HFF-Myc (cell line): Measurements from ENCODE around the gene KLHL11.

Source experiments
- DNase-seq: peaks from one replicate; pipeline ENCODE4 v3.0.0-alpha.2; 2011; ENCODE audit warnings: low read depth; ENCODE audit errors: extremely low read depth
- H3K4me3 ChIP-seq: replicated peaks from 2 replicates; pipeline ENCODE4 v1.5.1; 2011; ENCODE audit warnings: low read depth, mild to moderate bottlenecking, control low read depth, low read length
- TF ChIP-seq, protein P1 (sequence below): IDR thresholded peaks from 2 replicates; pipeline ENCODE4 v1.5.1; 2012; ENCODE audit warnings: mild to moderate bottlenecking, low read depth, low read length, control low read depth; ENCODE audit errors: missing control alignments

KLHL11 gene

DNA sequence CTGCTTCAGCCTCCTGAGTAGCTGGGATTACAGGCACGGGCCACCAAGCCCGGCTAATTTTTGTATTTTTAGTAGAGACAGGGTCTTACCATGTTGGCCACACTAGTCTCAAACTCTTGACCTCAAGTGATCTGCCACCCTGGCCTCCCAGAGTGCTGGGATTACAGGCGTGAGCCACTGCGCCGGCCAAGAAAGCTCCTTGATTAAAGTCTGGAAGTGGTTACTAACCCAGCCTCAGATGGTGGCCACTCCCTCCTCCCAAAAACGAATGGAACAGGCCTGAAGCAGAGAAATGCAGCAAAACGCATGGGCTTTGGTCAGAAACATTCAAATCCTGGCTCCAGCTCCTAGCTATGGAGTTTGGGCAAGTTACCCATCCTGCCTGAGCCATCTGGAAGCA is 41.1 kb downstream of the KLHL11 start:
- TF ChIP-seq, protein P1, sequence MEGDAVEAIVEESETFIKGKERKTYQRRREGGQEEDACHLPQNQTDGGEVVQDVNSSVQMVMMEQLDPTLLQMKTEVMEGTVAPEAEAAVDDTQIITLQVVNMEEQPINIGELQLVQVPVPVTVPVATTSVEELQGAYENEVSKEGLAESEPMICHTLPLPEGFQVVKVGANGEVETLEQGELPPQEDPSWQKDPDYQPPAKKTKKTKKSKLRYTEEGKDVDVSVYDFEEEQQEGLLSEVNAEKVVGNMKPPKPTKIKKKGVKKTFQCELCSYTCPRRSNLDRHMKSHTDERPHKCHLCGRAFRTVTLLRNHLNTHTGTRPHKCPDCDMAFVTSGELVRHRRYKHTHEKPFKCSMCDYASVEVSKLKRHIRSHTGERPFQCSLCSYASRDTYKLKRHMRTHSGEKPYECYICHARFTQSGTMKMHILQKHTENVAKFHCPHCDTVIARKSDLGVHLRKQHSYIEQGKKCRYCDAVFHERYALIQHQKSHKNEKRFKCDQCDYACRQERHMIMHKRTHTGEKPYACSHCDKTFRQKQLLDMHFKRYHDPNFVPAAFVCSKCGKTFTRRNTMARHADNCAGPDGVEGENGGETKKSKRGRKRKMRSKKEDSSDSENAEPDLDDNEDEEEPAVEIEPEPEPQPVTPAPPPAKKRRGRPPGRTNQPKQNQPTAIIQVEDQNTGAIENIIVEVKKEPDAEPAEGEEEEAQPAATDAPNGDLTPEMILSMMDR, result no peak
- H3K4me3 ChIP-seq, result no peak overlapping the region
- DNase-seq, result peak; percentile 32

- H3K4me3 ChIP-seq, result no peak overlapping the region
- no peak for DNase-seq
- TF ChIP-seq, protein P1, result no peak
Observed at GRCh38 chr17:41823580-41823979, 41.6 kb downstream of the KLHL11 start.

DNA sequence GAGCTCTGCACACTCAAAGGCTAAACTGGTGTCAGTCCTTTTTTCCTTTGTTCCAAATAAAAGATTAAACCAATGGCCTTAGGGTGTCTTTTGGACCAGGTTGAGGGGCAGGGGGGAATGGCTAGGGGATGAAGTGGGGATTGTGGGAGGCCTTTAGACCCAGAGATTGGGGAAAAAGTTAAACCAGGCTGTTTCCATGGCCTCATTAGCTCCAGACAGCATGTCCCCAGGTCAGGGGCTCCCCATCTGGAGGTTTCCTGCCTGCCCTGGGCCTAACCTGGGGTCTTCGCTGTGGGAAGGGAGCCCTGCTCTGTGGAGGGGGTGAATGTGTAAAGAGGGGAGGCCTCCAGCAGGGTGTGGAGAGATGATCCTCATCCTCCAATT is 42.1 kb downstream of the KLHL11 start:
- TF ChIP-seq, protein P1, result no peak
- no peak overlapping the region for H3K4me3 ChIP-seq
- no peak for DNase-seq

DNA sequence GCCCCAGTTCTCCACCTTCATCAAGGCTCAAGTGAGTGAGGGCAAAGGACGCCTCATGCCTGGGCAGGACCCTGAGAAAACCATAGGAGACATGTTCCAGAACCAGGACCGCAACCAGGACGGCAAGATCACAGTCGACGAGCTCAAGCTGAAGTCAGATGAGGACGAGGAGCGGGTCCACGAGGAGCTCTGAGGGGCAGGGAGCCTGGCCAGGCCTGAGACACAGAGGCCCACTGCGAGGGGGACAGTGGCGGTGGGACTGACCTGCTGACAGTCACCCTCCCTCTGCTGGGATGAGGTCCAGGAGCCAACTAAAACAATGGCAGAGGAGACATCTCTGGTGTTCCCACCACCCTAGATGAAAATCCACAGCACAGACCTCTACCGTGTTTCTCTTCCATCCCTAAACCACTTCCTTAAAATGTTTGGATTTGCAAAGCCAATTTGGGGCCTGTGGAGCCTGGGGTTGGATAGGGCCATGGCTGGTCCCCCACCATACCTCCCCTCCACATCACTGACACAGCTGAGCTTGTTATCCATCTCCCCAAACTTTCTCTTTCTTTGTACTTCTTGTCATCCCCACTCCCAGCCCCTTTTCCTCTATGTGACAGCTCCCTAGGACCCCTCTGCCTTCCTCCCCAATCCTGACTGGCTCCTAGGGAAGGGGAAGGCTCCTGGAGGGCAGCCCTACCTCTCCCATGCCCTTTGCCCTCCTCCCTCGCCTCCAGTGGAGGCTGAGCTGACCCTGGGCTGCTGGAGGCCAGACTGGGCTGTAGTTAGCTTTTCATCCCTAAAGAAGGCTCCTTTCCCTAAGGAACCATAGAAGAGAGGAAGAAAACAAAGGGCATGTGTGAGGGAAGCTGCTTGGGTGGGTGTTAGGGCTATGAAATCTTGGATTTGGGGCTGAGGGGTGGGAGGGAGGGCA is 42.7 kb downstream of the KLHL11 start:
- no peak overlapping the region for H3K4me3 ChIP-seq
- DNase-seq, result no peak
- TF ChIP-seq, protein P1, result no peak

- TF ChIP-seq, protein P1, result no peak
- no peak overlapping the region for H3K4me3 ChIP-seq
- DNase-seq, result no peak
Observed at GRCh38 chr17:41821776-41822175, 43.4 kb downstream of the KLHL11 start.

GRCh38 chr17:41818024-41818423 is 47.2 kb downstream of the KLHL11 start:
- TF ChIP-seq, protein P1, result no peak
- no peak for DNase-seq
- no peak overlapping the region for H3K4me3 ChIP-seq
